ENCODE measurements around the gene ALDH1A1. TPM values are rescaled to one million over a fixed set of nuclear protein-coding genes. Genes with fewer than 3 reads are reported as not detected.

Gene ALDH1A1
- total and polyA plus RNA-seq, 2 of the 8 experiments (the other 6 are each of a cell fraction or from before 2014, with no cell fraction given): 0.50 to 0.82 TPM

- H3K79me1 ChIP-seq (ENCODE audit: low read depth, low read length): no peaks in the 10 kb centered on the region
- no peak overlapping the region for H3K18ac ChIP-seq (ENCODE audit: extremely low read depth, low read length)
- H3K27me3 ChIP-seq (replicated peaks in 1 of 4; ENCODE audit: control insufficient read depth in 3 of 4, extremely low read depth in 1 of 4, insufficient read depth in 3 of 4, low read length in 3 of 4): no peaks in the 10 kb centered on the region
- no peak overlapping the region for H2BK15ac ChIP-seq (ENCODE audit: low read length)
- H3K56ac ChIP-seq (replicated peaks; ENCODE audit: insufficient read length, low read depth, low read length): no peak overlapping the region
- H3K36me3 ChIP-seq (ENCODE audit: control insufficient read depth in 2 of 4, insufficient read depth in 4 of 4, low read length in 3 of 4): no peaks in the 10 kb centered on the region
- H3K4me3 ChIP-seq (ENCODE audit: extremely low read depth in 1 of 4, insufficient read depth in 2 of 4, low read depth in 3 of 4, low read length in 4 of 4): no peak overlapping the region
- no peak overlapping the region for H3K23ac ChIP-seq (ENCODE audit: insufficient read length)
- H4K5ac ChIP-seq (ENCODE audit: insufficient read length, low read depth, low read length): no peak overlapping the region
- 92% methylated on average over 3 of the region's 3 CpGs; no CpG with 5 or more reads in 1 of the 2 experiments for WGBS, 2 experiments (ENCODE audit: extremely low coverage in 1 of 2, insufficient coverage in 1 of 2, insufficient read length in 1 of 2, insufficient replicate concordance in 2 of 2, low coverage in 1 of 2, low lambda C conversion rate in 2 of 2, missing lambda C conversion rate in 1 of 2)
- no peak overlapping the region for H2BK20ac ChIP-seq (ENCODE audit: low read length)
- no peak overlapping the region for H4K91ac ChIP-seq (replicated peaks; ENCODE audit: insufficient read length, low read length)
- H3K4ac ChIP-seq (replicated peaks; ENCODE audit: insufficient read length, low read depth, low read length): no peak overlapping the region
- H3K79me2 ChIP-seq (ENCODE audit: control insufficient read depth in 1 of 2, insufficient read depth in 2 of 2, low read length in 2 of 2): no peaks in the 10 kb centered on the region
- no peak overlapping the region for H3K14ac ChIP-seq (ENCODE audit: insufficient read length)
- H3K23me2 ChIP-seq (ENCODE audit: low read depth, low read length): no peaks in the 10 kb centered on the region
- FAIRE-seq: no peak
- H2BK12ac ChIP-seq (ENCODE audit: low read depth, low read length): no peak overlapping the region
- no peaks in the 10 kb centered on the region for H4K20me1 ChIP-seq (replicated peaks in 1 of 2; ENCODE audit: control insufficient read depth in 1 of 2, insufficient read depth in 2 of 2, low read length in 2 of 2)
- H2BK120ac ChIP-seq (replicated peaks; ENCODE audit: low read depth, low read length): no peak overlapping the region
- H2AFZ ChIP-seq (ENCODE audit: low read length): no peak overlapping the region
- H2BK5ac ChIP-seq (ENCODE audit: low read depth, low read length): no peak overlapping the region
- no peaks in the 10 kb centered on the region for H3K9me3 ChIP-seq (ENCODE audit: insufficient read depth in 2 of 2, low read depth in 1 of 2, low read length in 1 of 2)
- no peaks in the 10 kb centered on the region for H3K4me1 ChIP-seq (replicated peaks in 1 of 4; ENCODE audit: control insufficient read depth in 3 of 4, insufficient read depth in 4 of 4, low read length in 3 of 4)
- ChIA-PET POLR2A (ENCODE audit: partially characterized antibody) (no interaction called here), CTCF (ENCODE audit: partially characterized antibody) (no interaction called here)
- no peak overlapping the region for H3K27ac ChIP-seq (ENCODE audit: low read depth, low read length)
- no peak overlapping the region for H3K4me2 ChIP-seq (ENCODE audit: insufficient read depth in 1 of 2, low read depth in 2 of 2, low read length in 2 of 2)
- no peak overlapping the region for H4K8ac ChIP-seq (ENCODE audit: extremely low read depth, insufficient read depth, low read length)
- H3K9ac ChIP-seq (replicated peaks in 1 of 4; ENCODE audit: extremely low read depth in 1 of 4, low read depth in 3 of 4, low read length in 3 of 4): no peak overlapping the region
- H2AK5ac ChIP-seq (ENCODE audit: low read depth, low read length): no peak overlapping the region
- DNase-seq (ENCODE audit: low read depth in 1 of 2, low spot score in 2 of 2): no peak
- TF ChIP-seq PHF8 (conservative IDR thresholded peaks at IDR 0.05; ENCODE audit: low read depth, low read length) (no peak), BRCA1 (IDR thresholded peaks at IDR 0.05; ENCODE audit: low read depth, low read length) (no peak), RAD21 (IDR thresholded peaks at IDR 0.05 in 1 of 2, conservative IDR thresholded peaks at IDR 0.05 in 1 of 2; ENCODE audit: low read depth in 2 of 2, low read length in 2 of 2) (no peak), HDAC2 (IDR thresholded peaks at IDR 0.05; ENCODE audit: borderline replicate concordance in 1 of 2, low read depth in 2 of 2, low read length in 2 of 2) (no peak), CHD2 (IDR thresholded peaks at IDR 0.05; ENCODE audit: low read length) (no peak), BCL11A (IDR thresholded peaks at IDR 0.05; ENCODE audit: low read depth in 2 of 2, low read length in 2 of 2) (no peak), SRF (IDR thresholded peaks at IDR 0.05; ENCODE audit: low read depth, low read length) (no peak), NRF1 (IDR thresholded peaks at IDR 0.05; ENCODE audit: low read depth, low read length) (no peak)
- TF ChIP-seq, protein P1, sequence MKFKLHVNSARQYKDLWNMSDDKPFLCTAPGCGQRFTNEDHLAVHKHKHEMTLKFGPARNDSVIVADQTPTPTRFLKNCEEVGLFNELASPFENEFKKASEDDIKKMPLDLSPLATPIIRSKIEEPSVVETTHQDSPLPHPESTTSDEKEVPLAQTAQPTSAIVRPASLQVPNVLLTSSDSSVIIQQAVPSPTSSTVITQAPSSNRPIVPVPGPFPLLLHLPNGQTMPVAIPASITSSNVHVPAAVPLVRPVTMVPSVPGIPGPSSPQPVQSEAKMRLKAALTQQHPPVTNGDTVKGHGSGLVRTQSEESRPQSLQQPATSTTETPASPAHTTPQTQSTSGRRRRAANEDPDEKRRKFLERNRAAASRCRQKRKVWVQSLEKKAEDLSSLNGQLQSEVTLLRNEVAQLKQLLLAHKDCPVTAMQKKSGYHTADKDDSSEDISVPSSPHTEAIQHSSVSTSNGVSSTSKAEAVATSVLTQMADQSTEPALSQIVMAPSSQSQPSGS (IDR thresholded peaks at IDR 0.05; ENCODE audit: low read length): no peak
- TF ChIP-seq, protein P2, sequence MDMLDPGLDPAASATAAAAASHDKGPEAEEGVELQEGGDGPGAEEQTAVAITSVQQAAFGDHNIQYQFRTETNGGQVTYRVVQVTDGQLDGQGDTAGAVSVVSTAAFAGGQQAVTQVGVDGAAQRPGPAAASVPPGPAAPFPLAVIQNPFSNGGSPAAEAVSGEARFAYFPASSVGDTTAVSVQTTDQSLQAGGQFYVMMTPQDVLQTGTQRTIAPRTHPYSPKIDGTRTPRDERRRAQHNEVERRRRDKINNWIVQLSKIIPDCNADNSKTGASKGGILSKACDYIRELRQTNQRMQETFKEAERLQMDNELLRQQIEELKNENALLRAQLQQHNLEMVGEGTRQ (IDR thresholded peaks at IDR 0.05; ENCODE audit: low read length): no peak
These were observed 52.9 kb downstream of the ALDH1A1 start for GRCh38 chr9:72899734-72900477.

All from H1 (cell line).